ENCODE measurements around the gene CTU2. TPM values are rescaled to one million over a fixed set of nuclear protein-coding genes. Genes with fewer than 3 reads are reported as not detected.
"Not testable (repeated sequence)": the region's sequence is repeated elsewhere in the genome, so short reads cannot be mapped to it uniquely, and the experiment has no call there.

The CTU2 gene
- polyA plus RNA-seq, 2 donors: 10.4 to 11.0 TPM

- Histone ChIP-seq H3K4me1 (ENCODE audit: control insufficient read depth in 2 of 2, insufficient read depth in 2 of 2, low read length in 1 of 2) (no peaks in the 10 kb centered on the region), H3K36me3 (ENCODE audit: control insufficient read depth in 2 of 2, insufficient read depth in 2 of 2, low read length in 1 of 2) (no peaks in the 10 kb centered on the region), H3K27me3 (ENCODE audit: control insufficient read depth in 1 of 2, insufficient read depth in 2 of 2, low read length in 2 of 2) (no peaks in the 10 kb centered on the region), H3K9me3 (ENCODE audit: control insufficient read depth in 2 of 2, insufficient read depth in 1 of 2, low read depth in 1 of 2, low read length in 1 of 2) (no peaks in the 10 kb centered on the region), H3K4me3 (ENCODE audit: low read depth in 1 of 2, low read length in 2 of 2) (no peak overlapping the region), H3K27ac (ENCODE audit: low read depth in 2 of 2, low read length in 1 of 2) (no peak overlapping the region)
- WGBS, 2 donors: 69 to 79% methylated on average over 5 of the region's 5 CpGs
Observed at GRCh38 chr16:88667461-88667860, 38.8 kb upstream of the CTU2 start.

- H3K4me1 ChIP-seq (ENCODE audit: control insufficient read depth in 2 of 2, insufficient read depth in 2 of 2, low read length in 1 of 2); H3K4me3 ChIP-seq (ENCODE audit: low read depth in 1 of 2, low read length in 2 of 2); H3K27ac ChIP-seq (ENCODE audit: low read depth in 2 of 2, low read length in 1 of 2); H3K36me3 ChIP-seq (ENCODE audit: control insufficient read depth in 2 of 2, insufficient read depth in 2 of 2, low read length in 1 of 2); H3K27me3 ChIP-seq (ENCODE audit: control insufficient read depth in 1 of 2, insufficient read depth in 2 of 2, low read length in 2 of 2); H3K9me3 ChIP-seq (ENCODE audit: control insufficient read depth in 2 of 2, insufficient read depth in 1 of 2, low read depth in 1 of 2, low read length in 1 of 2): not testable (repeated sequence)
- 92 to 95% methylated on average over 7 to 8 of the region's 8 CpGs for WGBS, 2 donors
Observed at GRCh38 chr16:88669493-88669892, 36.8 kb upstream of the CTU2 start.

- no peak overlapping the region for H3K27ac ChIP-seq (ENCODE audit: low read depth in 2 of 2, low read length in 1 of 2)
- no peaks in the 10 kb centered on the region for H3K4me1 ChIP-seq (ENCODE audit: control insufficient read depth in 2 of 2, insufficient read depth in 2 of 2, low read length in 1 of 2)
- WGBS, 2 donors: 68 to 77% methylated on average over 10 of the region's 10 CpGs
- H3K36me3 ChIP-seq (ENCODE audit: control insufficient read depth in 2 of 2, insufficient read depth in 2 of 2, low read length in 1 of 2): peaks cover 0 to 5% of the 10 kb centered on the region in 2 donors
- no peaks in the 10 kb centered on the region for H3K9me3 ChIP-seq (ENCODE audit: control insufficient read depth in 2 of 2, insufficient read depth in 1 of 2, low read depth in 1 of 2, low read length in 1 of 2)
- H3K27me3 ChIP-seq (ENCODE audit: control insufficient read depth in 1 of 2, insufficient read depth in 2 of 2, low read length in 2 of 2): no peaks in the 10 kb centered on the region
- no peak overlapping the region for H3K4me3 ChIP-seq (ENCODE audit: low read depth in 1 of 2, low read length in 2 of 2)
Observed at GRCh38 chr16:88669980-88670379, 36.3 kb upstream of the CTU2 start.

- H3K9me3 ChIP-seq (ENCODE audit: control insufficient read depth in 2 of 2, insufficient read depth in 1 of 2, low read depth in 1 of 2, low read length in 1 of 2): no peaks in the 10 kb centered on the region
- peaks cover 0 to 5% of the 10 kb centered on the region in 2 donors for H3K36me3 ChIP-seq (ENCODE audit: control insufficient read depth in 2 of 2, insufficient read depth in 2 of 2, low read length in 1 of 2)
- H3K27ac ChIP-seq (ENCODE audit: low read depth in 2 of 2, low read length in 1 of 2): no peak overlapping the region
- no peak overlapping the region for H3K4me3 ChIP-seq (ENCODE audit: low read depth in 1 of 2, low read length in 2 of 2)
- WGBS, 2 donors: 90% methylated on average over 23 of the region's 23 CpGs
- H3K4me1 ChIP-seq (ENCODE audit: control insufficient read depth in 2 of 2, insufficient read depth in 2 of 2, low read length in 1 of 2): no peaks in the 10 kb centered on the region
- no peaks in the 10 kb centered on the region for H3K27me3 ChIP-seq (ENCODE audit: control insufficient read depth in 1 of 2, insufficient read depth in 2 of 2, low read length in 2 of 2)
Observed at GRCh38 chr16:88671806-88672205, 34.5 kb upstream of the CTU2 start.

- H3K9me3 ChIP-seq (ENCODE audit: control insufficient read depth in 2 of 2, insufficient read depth in 1 of 2, low read depth in 1 of 2, low read length in 1 of 2): no peaks in the 10 kb centered on the region
- H3K4me3 ChIP-seq (ENCODE audit: low read depth in 1 of 2, low read length in 2 of 2): no peak overlapping the region
- H3K36me3 ChIP-seq (ENCODE audit: control insufficient read depth in 2 of 2, insufficient read depth in 2 of 2, low read length in 1 of 2): peaks cover 0 to 5% of the 10 kb centered on the region in 2 donors
- H3K4me1 ChIP-seq (ENCODE audit: control insufficient read depth in 2 of 2, insufficient read depth in 2 of 2, low read length in 1 of 2): no peaks in the 10 kb centered on the region
- H3K27ac ChIP-seq (ENCODE audit: low read depth in 2 of 2, low read length in 1 of 2): no peak overlapping the region
- WGBS, 2 donors: 54 to 68% methylated on average over 11 of the region's 11 CpGs
- no peaks in the 10 kb centered on the region for H3K27me3 ChIP-seq (ENCODE audit: control insufficient read depth in 1 of 2, insufficient read depth in 2 of 2, low read length in 2 of 2)
Observed at GRCh38 chr16:88672776-88673175, 33.5 kb upstream of the CTU2 start.

- no peaks in the 10 kb centered on the region for H3K9me3 ChIP-seq (ENCODE audit: control insufficient read depth in 2 of 2, insufficient read depth in 1 of 2, low read depth in 1 of 2, low read length in 1 of 2)
- H3K27ac ChIP-seq (ENCODE audit: low read depth in 2 of 2, low read length in 1 of 2): no peak overlapping the region
- peaks cover 0 to 5% of the 10 kb centered on the region in 2 donors for H3K36me3 ChIP-seq (ENCODE audit: control insufficient read depth in 2 of 2, insufficient read depth in 2 of 2, low read length in 1 of 2)
- H3K27me3 ChIP-seq (ENCODE audit: control insufficient read depth in 1 of 2, insufficient read depth in 2 of 2, low read length in 2 of 2): no peaks in the 10 kb centered on the region
- no peak overlapping the region for H3K4me3 ChIP-seq (ENCODE audit: low read depth in 1 of 2, low read length in 2 of 2)
- WGBS, 2 donors: 88 to 89% methylated on average over 19 of the region's 19 CpGs
- H3K4me1 ChIP-seq (ENCODE audit: control insufficient read depth in 2 of 2, insufficient read depth in 2 of 2, low read length in 1 of 2): no peaks in the 10 kb centered on the region
Observed at GRCh38 chr16:88673716-88674379, 32.5 kb upstream of the CTU2 start.

GRCh38 chr16:88676502-88677242, 29.6 kb upstream of the CTU2 start:
- no peaks in the 10 kb centered on the region for H3K27me3 ChIP-seq (ENCODE audit: control insufficient read depth in 1 of 2, insufficient read depth in 2 of 2, low read length in 2 of 2)
- no peak overlapping the region for H3K4me3 ChIP-seq (ENCODE audit: low read depth in 1 of 2, low read length in 2 of 2)
- H3K9me3 ChIP-seq (ENCODE audit: control insufficient read depth in 2 of 2, insufficient read depth in 1 of 2, low read depth in 1 of 2, low read length in 1 of 2): no peaks in the 10 kb centered on the region
- H3K27ac ChIP-seq (ENCODE audit: low read depth in 2 of 2, low read length in 1 of 2): no peak overlapping the region
- peaks cover 0 to 5% of the 10 kb centered on the region in 2 donors for H3K36me3 ChIP-seq (ENCODE audit: control insufficient read depth in 2 of 2, insufficient read depth in 2 of 2, low read length in 1 of 2)
- 82 to 83% methylated on average over 22 of the region's 22 CpGs for WGBS, 2 donors
- H3K4me1 ChIP-seq (ENCODE audit: control insufficient read depth in 2 of 2, insufficient read depth in 2 of 2, low read length in 1 of 2): no peaks in the 10 kb centered on the region

GRCh38 chr16:88677721-88678120, 28.6 kb upstream of the CTU2 start:
- H3K4me3 ChIP-seq (ENCODE audit: low read depth in 1 of 2, low read length in 2 of 2): no peak overlapping the region
- 66 to 75% methylated on average over 13 of the region's 13 CpGs for WGBS, 2 donors

GRCh38 chr16:88678224-88678979, 27.9 kb upstream of the CTU2 start:
- Histone ChIP-seq H3K4me3 (ENCODE audit: low read depth in 1 of 2, low read length in 2 of 2) (no peak overlapping the region), H3K27ac (ENCODE audit: low read depth in 2 of 2, low read length in 1 of 2) (no peak overlapping the region), H3K36me3 (ENCODE audit: control insufficient read depth in 2 of 2, insufficient read depth in 2 of 2, low read length in 1 of 2) (peaks cover 0 to 5% of the 10 kb centered on the region in 2 donors), H3K27me3 (ENCODE audit: control insufficient read depth in 1 of 2, insufficient read depth in 2 of 2, low read length in 2 of 2) (no peaks in the 10 kb centered on the region), H3K4me1 (ENCODE audit: control insufficient read depth in 2 of 2, insufficient read depth in 2 of 2, low read length in 1 of 2) (no peaks in the 10 kb centered on the region), H3K9me3 (ENCODE audit: control insufficient read depth in 2 of 2, insufficient read depth in 1 of 2, low read depth in 1 of 2, low read length in 1 of 2) (no peaks in the 10 kb centered on the region)
- WGBS, 2 donors: 58 to 64% methylated on average over 32 of the region's 32 CpGs

More at GRCh38 chr16:88677721-88678120, 28.6 kb upstream of the CTU2 start:
- H3K9me3 ChIP-seq (ENCODE audit: control insufficient read depth in 2 of 2, insufficient read depth in 1 of 2, low read depth in 1 of 2, low read length in 1 of 2): no peaks in the 10 kb centered on the region
- H3K27ac ChIP-seq (ENCODE audit: low read depth in 2 of 2, low read length in 1 of 2): no peak overlapping the region
- peaks cover 0 to 5% of the 10 kb centered on the region in 2 donors for H3K36me3 ChIP-seq (ENCODE audit: control insufficient read depth in 2 of 2, insufficient read depth in 2 of 2, low read length in 1 of 2)
- H3K27me3 ChIP-seq (ENCODE audit: control insufficient read depth in 1 of 2, insufficient read depth in 2 of 2, low read length in 2 of 2): no peaks in the 10 kb centered on the region
- no peaks in the 10 kb centered on the region for H3K4me1 ChIP-seq (ENCODE audit: control insufficient read depth in 2 of 2, insufficient read depth in 2 of 2, low read length in 1 of 2)
